ENCODE data around the gene CDKN1A. TPM values are rescaled to one million over a fixed set of nuclear protein-coding genes. Genes with fewer than 3 reads are reported as not detected.

CDKN1A gene
- total RNA-seq, 1 experiment from 2014 or later = 17.4 TPM

DNA sequence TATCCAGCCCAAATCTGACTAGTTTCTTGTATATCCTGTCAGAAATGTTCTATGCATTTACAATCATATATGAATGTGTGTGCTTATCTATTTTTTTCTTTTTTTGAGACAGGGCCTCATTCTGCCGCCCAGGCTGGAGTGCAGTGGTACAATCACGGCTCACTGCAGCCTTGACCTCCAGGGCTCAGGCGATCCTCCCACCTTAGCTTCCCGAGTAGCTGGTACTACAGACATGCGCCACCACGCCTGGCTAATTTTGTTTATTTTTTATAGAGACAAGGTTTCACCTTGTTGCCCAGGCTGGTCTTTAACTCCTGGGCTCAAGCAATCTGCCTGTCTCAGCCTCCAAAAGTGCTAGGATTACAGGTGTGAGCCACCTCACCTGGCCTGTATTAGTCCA lies 16.1 kb downstream of the CDKN1A start:
- H3K4me2 ChIP-seq (ENCODE audit: insufficient read depth, insufficient read length, low read length) = no peak overlapping the region
- H3K27ac Mint-ChIP-seq = no peak overlapping the region
- no CpG with 5 or more reads among the region's 6 CpGs for WGBS (ENCODE audit: extremely low coverage, insufficient read length, low lambda C conversion rate)

More for the DNA sequence above, 16.1 kb downstream of the CDKN1A start:
- Histone ChIP-seq H2BK15ac (ENCODE audit: low read depth, low read length) (no peak overlapping the region), H3K9me3 (ENCODE audit: control insufficient read depth, low read depth, low read length) (no peaks in the 10 kb centered on the region), H4K5ac (ENCODE audit: insufficient read length, low read depth, low read length) (no peak overlapping the region), H3K79me1 (ENCODE audit: insufficient read depth, low read depth, low read length, poor library complexity, severe bottlenecking) (no peaks in the 10 kb centered on the region), H3K4ac (ENCODE audit: low read depth, low read length) (no peak overlapping the region), H3K4me1 (ENCODE audit: insufficient read depth, low read length) (no peaks in the 10 kb centered on the region), H4K91ac (ENCODE audit: insufficient read length, low read depth, low read length) (no peak overlapping the region), H3K79me2 (ENCODE audit: insufficient read depth, low read length) (no peaks in the 10 kb centered on the region), H2AK5ac (ENCODE audit: insufficient read length, low read length) (no peak overlapping the region), H3K23me2 (ENCODE audit: insufficient read length, low read depth, low read length, poor library complexity, severe bottlenecking) (no peaks in the 10 kb centered on the region), H3K9ac (ENCODE audit: extremely low read depth, insufficient read length, low read length) (no peak overlapping the region), H3K23ac (ENCODE audit: insufficient read length, low read depth, low read length) (no peak overlapping the region), H2BK20ac (ENCODE audit: low read depth, low read length, poor library complexity, severe bottlenecking) (no peak overlapping the region), H3T11ph (ENCODE audit: low read length) (no peak overlapping the region), H3K14ac (ENCODE audit: insufficient read depth, low read length) (no peak overlapping the region), H2BK12ac (ENCODE audit: insufficient read length, low read depth, low read length) (no peak overlapping the region), H3K56ac (ENCODE audit: insufficient read length, low read depth, low read length) (no peak overlapping the region), H4K8ac (replicated peaks; ENCODE audit: insufficient read length, low read depth, low read length) (no peak overlapping the region), H2BK5ac (ENCODE audit: insufficient read length, low read length) (no peak overlapping the region), H2BK120ac (ENCODE audit: low read depth, low read length, poor library complexity, severe bottlenecking) (no peak overlapping the region), H3K27me3 (ENCODE audit: insufficient read depth, low read length) (no peaks in the 10 kb centered on the region), H3K18ac (ENCODE audit: insufficient read length, low read depth, low read length) (no peak overlapping the region), H3K27ac (ENCODE audit: insufficient read length, low read depth, low read length) (no peak overlapping the region), H4K20me1 (ENCODE audit: control insufficient read depth, insufficient read depth, insufficient read length) (no peaks in the 10 kb centered on the region), H2AFZ (ENCODE audit: low read length) (no peak overlapping the region)
- no peaks in the 10 kb centered on the region for H3K36me3 Mint-ChIP-seq (ENCODE audit: insufficient read depth in 1 of 3, low read depth in 3 of 3)
- H3K9me3 Mint-ChIP-seq = no peaks in the 10 kb centered on the region
- TF ChIP-seq, protein P1, sequence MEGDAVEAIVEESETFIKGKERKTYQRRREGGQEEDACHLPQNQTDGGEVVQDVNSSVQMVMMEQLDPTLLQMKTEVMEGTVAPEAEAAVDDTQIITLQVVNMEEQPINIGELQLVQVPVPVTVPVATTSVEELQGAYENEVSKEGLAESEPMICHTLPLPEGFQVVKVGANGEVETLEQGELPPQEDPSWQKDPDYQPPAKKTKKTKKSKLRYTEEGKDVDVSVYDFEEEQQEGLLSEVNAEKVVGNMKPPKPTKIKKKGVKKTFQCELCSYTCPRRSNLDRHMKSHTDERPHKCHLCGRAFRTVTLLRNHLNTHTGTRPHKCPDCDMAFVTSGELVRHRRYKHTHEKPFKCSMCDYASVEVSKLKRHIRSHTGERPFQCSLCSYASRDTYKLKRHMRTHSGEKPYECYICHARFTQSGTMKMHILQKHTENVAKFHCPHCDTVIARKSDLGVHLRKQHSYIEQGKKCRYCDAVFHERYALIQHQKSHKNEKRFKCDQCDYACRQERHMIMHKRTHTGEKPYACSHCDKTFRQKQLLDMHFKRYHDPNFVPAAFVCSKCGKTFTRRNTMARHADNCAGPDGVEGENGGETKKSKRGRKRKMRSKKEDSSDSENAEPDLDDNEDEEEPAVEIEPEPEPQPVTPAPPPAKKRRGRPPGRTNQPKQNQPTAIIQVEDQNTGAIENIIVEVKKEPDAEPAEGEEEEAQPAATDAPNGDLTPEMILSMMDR (conservative IDR thresholded peaks at IDR 0.05) = no peak
- DNase-seq = no peak
- H3K4me1 Mint-ChIP-seq = peaks cover 0 to 4% of the 10 kb centered on the region in 2 experiments; a peak in 1 of 4 replicates
- no peak overlapping the region for H3K4me3 Mint-ChIP-seq
- H3K27me3 Mint-ChIP-seq (ENCODE audit: low read depth) = peaks cover 3% of the 10 kb centered on the region; the same call in 1 of the 2 replicates

Data from H9 (cell line).